GM18498 (cell line): ENCODE measurements around the gene NAA25.
"Not testable (repeated sequence)": the region's sequence is repeated elsewhere in the genome, so short reads cannot be mapped to it uniquely, and the experiment has no call there.

Source experiments
- ATAC-seq: cut with Tn5 transposase; IDR thresholded peaks from one replicate; pipeline ENCODE4 v1.9.1; 2021; ENCODE audit warnings: mild to moderate bottlenecking, moderate library complexity; ENCODE audit not compliant: unreplicated experiment

NAA25 gene

GRCh38 chr12:112116232-112117060, 7.9 kb upstream of the NAA25 start:
- no peak for ATAC-seq

- ATAC-seq: no peak
Observed at GRCh38 chr12:112115259-112116045, 6.9 kb upstream of the NAA25 start.

- ATAC-seq: no peak
Observed at GRCh38 chr12:112112409-112113133, 4.0 kb upstream of the NAA25 start.

GRCh38 chr12:112111931-112112330, 3.3 kb upstream of the NAA25 start:
- no peak for ATAC-seq

GRCh38 chr12:112110787-112111662, 2.4 kb upstream of the NAA25 start:
- not testable (repeated sequence) for ATAC-seq

GRCh38 chr12:112107306-112108201, 1.0 kb downstream of the NAA25 start:
- no peak for ATAC-seq

- no peak for ATAC-seq
Observed at GRCh38 chr12:112105891-112106290, 2.7 kb downstream of the NAA25 start.

GRCh38 chr12:112103758-112104503, 4.7 kb downstream of the NAA25 start:
- no peak for ATAC-seq

GRCh38 chr12:112102746-112103145, 5.8 kb downstream of the NAA25 start:
- not testable (repeated sequence) for ATAC-seq

GRCh38 chr12:112102127-112102526, 6.5 kb downstream of the NAA25 start:
- no peak for ATAC-seq

- ATAC-seq: not testable (repeated sequence)
Observed at GRCh38 chr12:112100500-112100899, 8.1 kb downstream of the NAA25 start.

- ATAC-seq: no peak
Observed at GRCh38 chr12:112097641-112098040, 10.9 kb downstream of the NAA25 start.

- ATAC-seq: no peak
Observed at GRCh38 chr12:112096667-112097066, 11.9 kb downstream of the NAA25 start.

- no peak for ATAC-seq
Observed at GRCh38 chr12:112096070-112096469, 12.5 kb downstream of the NAA25 start.

GRCh38 chr12:112091563-112091962, 17.0 kb downstream of the NAA25 start:
- ATAC-seq: no peak

GRCh38 chr12:112087851-112088250, 20.7 kb downstream of the NAA25 start:
- ATAC-seq: no peak

GRCh38 chr12:112087055-112087850, 21.3 kb downstream of the NAA25 start:
- no peak for ATAC-seq

- ATAC-seq: no peak
Observed at GRCh38 chr12:112066566-112066965, 42.0 kb downstream of the NAA25 start.
